ENCODE data around the gene FDX1. TPM values are rescaled to one million over a fixed set of nuclear protein-coding genes. Genes with fewer than 3 reads are reported as not detected.

The FDX1 gene
- total RNA-seq, 2 donors from 2014 or later = 14.0 to 15.2 TPM

- intact Hi-C loops (cut with DNase I) = no loop called here
- Histone ChIP-seq H3K9me3 (no peaks in the 10 kb centered on the region), H3K4me3 (no peak overlapping the region), H3K27ac (no peak overlapping the region), H3K27me3 (no peaks in the 10 kb centered on the region), H3K36me3 (replicated peaks in 1 of 2; ENCODE audit: insufficient read depth in 1 of 2, low read depth in 2 of 2) (no peaks in the 10 kb centered on the region), H3K4me1 (no peaks in the 10 kb centered on the region)
- no peak for ATAC-seq
- 62 to 75% methylated on average over 1 of the region's 1 CpG for WGBS, 2 donors
- TF ChIP-seq CTCF (IDR thresholded peaks at IDR 0.05) (no peak), POLR2A (IDR thresholded peaks at IDR 0.05) (no peak)
- no peak for DNase-seq
These were observed 79.0 kb downstream of the FDX1 start for GRCh38 chr11:110508786-110509185.

DNA sequence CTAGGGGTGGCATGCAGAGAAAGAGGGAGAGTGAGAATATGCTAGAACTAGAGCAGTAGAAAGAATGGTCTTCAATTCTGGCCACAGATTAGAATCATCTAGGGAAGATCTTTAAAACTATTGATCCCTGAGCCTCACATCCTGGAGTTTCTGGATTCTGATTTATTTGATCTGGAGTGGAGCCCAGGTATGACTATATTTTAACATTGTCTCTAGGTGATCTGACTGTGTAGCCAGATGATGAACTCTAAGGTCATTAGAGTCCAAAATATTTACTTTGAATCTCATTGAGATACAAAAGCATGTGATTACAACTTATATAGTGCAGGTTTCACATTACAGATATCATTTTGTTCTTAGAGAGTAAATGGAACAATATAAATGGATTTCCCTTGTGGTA lies 79.7 kb downstream of the FDX1 start:
- TF ChIP-seq POLR2A (IDR thresholded peaks at IDR 0.05) = no peak
- TF ChIP-seq CTCF (IDR thresholded peaks at IDR 0.05) = no peak
- intact Hi-C loops (cut with DNase I) = no loop called here
- H3K9me3 ChIP-seq = no peaks in the 10 kb centered on the region
- no peaks in the 10 kb centered on the region for H3K4me1 ChIP-seq
- H3K27me3 ChIP-seq = no peaks in the 10 kb centered on the region
- H3K36me3 ChIP-seq (replicated peaks in 1 of 2; ENCODE audit: insufficient read depth in 1 of 2, low read depth in 2 of 2) = no peaks in the 10 kb centered on the region
- no peak overlapping the region for H3K27ac ChIP-seq
- ATAC-seq (no peak), DNase-seq (no peak)
- no peak overlapping the region for H3K4me3 ChIP-seq

- no peaks in the 10 kb centered on the region for H3K36me3 ChIP-seq (replicated peaks in 1 of 2; ENCODE audit: insufficient read depth in 1 of 2, low read depth in 2 of 2)
- 70 to 87% methylated on average over 1 of the region's 1 CpG for WGBS, 2 donors
- ATAC-seq (no peak), DNase-seq (no peak)
- no peak overlapping the region for H3K4me3 ChIP-seq
- H3K9me3 ChIP-seq = no peaks in the 10 kb centered on the region
- H3K27ac ChIP-seq = no peak overlapping the region
- TF ChIP-seq POLR2A (IDR thresholded peaks at IDR 0.05) (no peak), CTCF (IDR thresholded peaks at IDR 0.05) (no peak)
- H3K27me3 ChIP-seq = no peaks in the 10 kb centered on the region
- intact Hi-C loops (cut with DNase I) = no loop called here
- H3K4me1 ChIP-seq = no peaks in the 10 kb centered on the region
These were observed 82.3 kb downstream of the FDX1 start for GRCh38 chr11:110512026-110512425.

- WGBS, 2 donors = 73 to 75% methylated on average over 12 of the region's 12 CpGs
- no peaks in the 10 kb centered on the region for H3K4me1 ChIP-seq
- TF ChIP-seq POLR2A (IDR thresholded peaks at IDR 0.05) = no peak
- no peak for TF ChIP-seq CTCF (IDR thresholded peaks at IDR 0.05)
- intact Hi-C loops (cut with DNase I) = no loop called here
- H3K36me3 ChIP-seq (replicated peaks in 1 of 2; ENCODE audit: insufficient read depth in 1 of 2, low read depth in 2 of 2) = no peaks in the 10 kb centered on the region
- no peak for ATAC-seq
- no peaks in the 10 kb centered on the region for H3K27me3 ChIP-seq
- DNase-seq = no peak
- H3K4me3 ChIP-seq = no peak overlapping the region
- H3K27ac ChIP-seq = no peak overlapping the region
- no peaks in the 10 kb centered on the region for H3K9me3 ChIP-seq
These were observed 83.6 kb downstream of the FDX1 start for GRCh38 chr11:110513259-110513801.

DNA sequence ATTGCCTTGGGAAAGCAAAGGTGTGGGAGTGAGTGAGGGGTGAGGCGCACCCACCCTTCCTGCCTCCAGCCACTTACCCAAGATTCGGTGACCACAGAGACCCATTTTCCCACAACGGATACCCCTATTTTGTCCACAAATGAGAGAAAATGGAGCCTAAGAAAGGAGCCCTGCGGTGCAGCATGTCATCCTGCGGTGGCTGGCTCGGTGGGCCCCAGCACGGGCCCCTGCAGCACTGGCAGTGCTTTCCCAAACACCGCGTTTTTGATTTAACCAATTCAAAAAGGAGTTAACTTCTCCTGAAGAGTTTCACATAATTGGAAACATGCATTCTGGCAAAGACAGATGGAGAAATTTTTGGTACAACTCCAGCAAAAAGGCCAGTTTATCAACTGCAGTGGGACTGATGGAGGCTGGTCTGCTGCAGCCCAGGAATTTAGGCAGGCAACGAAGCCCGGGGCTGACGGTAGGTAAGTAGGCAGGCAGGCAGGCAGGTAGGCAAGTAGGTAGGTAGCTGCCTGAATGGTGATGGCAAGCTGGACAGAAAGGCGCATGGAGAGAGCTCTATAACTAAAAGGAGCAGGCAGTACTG lies 84.2 kb downstream of the FDX1 start:
- H3K9me3 ChIP-seq = no peaks in the 10 kb centered on the region
- no peaks in the 10 kb centered on the region for H3K36me3 ChIP-seq (replicated peaks in 1 of 2; ENCODE audit: insufficient read depth in 1 of 2, low read depth in 2 of 2)
- no peaks in the 10 kb centered on the region for H3K27me3 ChIP-seq
- no peak overlapping the region for H3K4me3 ChIP-seq
- no peak overlapping the region for H3K27ac ChIP-seq
- 52 to 65% methylated on average over 13 of the region's 13 CpGs for WGBS, 2 donors
- no peaks in the 10 kb centered on the region for H3K4me1 ChIP-seq
- intact Hi-C loops (cut with DNase I) = no loop called here
- TF ChIP-seq POLR2A (IDR thresholded peaks at IDR 0.05) = no peak
- TF ChIP-seq CTCF (IDR thresholded peaks at IDR 0.05) = no peak
- DNase-seq = no peak
- no peak for ATAC-seq
